H9 (cell line): ENCODE results near the gene CYB5R3. TPM values are rescaled to one million over a fixed set of nuclear protein-coding genes. Genes with fewer than 3 reads are reported as not detected.

ENCODE experiments used
- DNase-seq: peaks from one replicate; pipeline ENCODE4 v3.0.0-alpha.2; 2017
- H2AFZ ChIP-seq: one replicate; pipeline ENCODE4 v1.6.1; 2013; ENCODE audit warnings: mild to moderate bottlenecking, low read length, control low read depth, moderate library complexity
- H2AK5ac ChIP-seq: 2 replicates; pipeline ENCODE4 v1.6.1; 2013; ENCODE audit warnings: low read length, control low read depth, mixed read lengths; ENCODE audit not compliant: insufficient read length
- H2BK120ac ChIP-seq: one replicate; pipeline ENCODE4 v1.6.1; 2013; ENCODE audit warnings: low read depth, mild to moderate bottlenecking, low read length, control low read depth, inconsistent platforms; ENCODE audit not compliant: poor library complexity, severe bottlenecking
- H2BK12ac ChIP-seq: 2 replicates; pipeline ENCODE4 v1.6.1; 2013; ENCODE audit warnings: low read length, control low read depth, mixed read lengths, low read depth; ENCODE audit not compliant: insufficient read length
- H2BK15ac ChIP-seq: 2 replicates; pipeline ENCODE4 v1.6.1; 2013; ENCODE audit warnings: low read depth, low read length, control low read depth
- H2BK20ac ChIP-seq: one replicate; pipeline ENCODE4 v1.6.1; 2013; ENCODE audit warnings: low read depth, mild to moderate bottlenecking, low read length, control low read depth, inconsistent platforms; ENCODE audit not compliant: poor library complexity, severe bottlenecking
- H2BK5ac ChIP-seq: 2 replicates; pipeline ENCODE4 v1.6.1; 2013; ENCODE audit warnings: low read length, control low read depth, mixed read lengths; ENCODE audit not compliant: insufficient read length
- H3K14ac ChIP-seq: 2 replicates; pipeline ENCODE4 v1.6.1; 2013; ENCODE audit warnings: low read length, control low read depth; ENCODE audit not compliant: insufficient read depth
- H3K18ac ChIP-seq: 2 replicates; pipeline ENCODE4 v1.6.1; 2013; ENCODE audit warnings: low read depth, mild to moderate bottlenecking, mixed read lengths, low read length, control low read depth; ENCODE audit not compliant: insufficient read length
- H3K23ac ChIP-seq: 2 replicates; pipeline ENCODE4 v1.6.1; 2013; ENCODE audit warnings: low read length, control low read depth, mixed read lengths, low read depth; ENCODE audit not compliant: insufficient read length
- H3K23me2 ChIP-seq: 2 replicates; pipeline ENCODE4 v1.6.1; 2013; ENCODE audit warnings: low read depth, mild to moderate bottlenecking, mixed read lengths, low read length, control low read depth; ENCODE audit not compliant: insufficient read length, poor library complexity, severe bottlenecking
- H3K27ac ChIP-seq: 2 replicates; pipeline ENCODE4 v1.5.1; 2013; ENCODE audit warnings: low read length, control low read depth, mixed read lengths, low read depth; ENCODE audit not compliant: insufficient read length
- H3K27me3 ChIP-seq: 2 replicates; pipeline ENCODE4 v1.6.1; 2013; ENCODE audit warnings: low read length, control low read depth, inconsistent platforms; ENCODE audit not compliant: insufficient read depth
- H3K4ac ChIP-seq: 2 replicates; pipeline ENCODE4 v1.6.1; 2013; ENCODE audit warnings: low read depth, mild to moderate bottlenecking, control low read depth, inconsistent platforms, low read length, moderate library complexity
- H3K4me1 ChIP-seq: 2 replicates; pipeline ENCODE4 v1.6.1; 2013; ENCODE audit warnings: low read length, control low read depth, inconsistent platforms; ENCODE audit not compliant: insufficient read depth
- H3K4me2 ChIP-seq: 2 replicates; pipeline ENCODE4 v1.6.1; 2013; ENCODE audit warnings: low read length, control low read depth, mixed read lengths; ENCODE audit not compliant: insufficient read length, insufficient read depth
- H3K56ac ChIP-seq: 2 replicates; pipeline ENCODE4 v1.6.1; 2013; ENCODE audit warnings: low read depth, mild to moderate bottlenecking, mixed read lengths, low read length, control low read depth; ENCODE audit not compliant: insufficient read length
- H3K79me1 ChIP-seq: 2 replicates; pipeline ENCODE4 v1.6.1; 2013; ENCODE audit warnings: low read depth, mild to moderate bottlenecking, moderate library complexity, low read length, control low read depth, inconsistent platforms; ENCODE audit not compliant: insufficient read depth, poor library complexity, severe bottlenecking
- H3K79me2 ChIP-seq: 2 replicates; pipeline ENCODE4 v1.6.1; 2013; ENCODE audit warnings: low read length, control low read depth, inconsistent platforms; ENCODE audit not compliant: insufficient read depth
- H3K9ac ChIP-seq: 2 replicates; pipeline ENCODE4 v1.6.1; 2013; ENCODE audit warnings: low read length, control low read depth, mixed read lengths; ENCODE audit not compliant: insufficient read length; ENCODE audit errors: extremely low read depth
- H3K9me3 ChIP-seq: one replicate; pipeline ENCODE4 v1.6.1; 2013; ENCODE audit warnings: low read depth, low read length, inconsistent platforms; ENCODE audit not compliant: control insufficient read depth
- H3T11ph ChIP-seq: one replicate; pipeline ENCODE4 v1.6.1; 2013; ENCODE audit warnings: mild to moderate bottlenecking, low read length, control low read depth, inconsistent platforms
- H4K20me1 ChIP-seq: one replicate; pipeline ENCODE4 v1.6.1; 2013; ENCODE audit not compliant: control insufficient read depth, insufficient read length, insufficient read depth
- H4K5ac ChIP-seq: 2 replicates; pipeline ENCODE4 v1.6.1; 2013; ENCODE audit warnings: low read depth, mild to moderate bottlenecking, mixed read lengths, low read length, control low read depth; ENCODE audit not compliant: insufficient read length
- H4K8ac ChIP-seq: replicated peaks from 2 replicates; pipeline ENCODE4 v1.6.1; 2013; ENCODE audit warnings: low read length, control low read depth, mixed read lengths, low read depth; ENCODE audit not compliant: insufficient read length
- H4K91ac ChIP-seq: 2 replicates; pipeline ENCODE4 v1.6.1; 2013; ENCODE audit warnings: low read depth, mild to moderate bottlenecking, moderate library complexity, mixed read lengths, low read length, control low read depth; ENCODE audit not compliant: insufficient read length
- H3K27ac Mint-ChIP-seq, 3 experiments: 2 replicates in 2 of 3; 3 replicates in 1 of 3; pipeline ENCODE4 v1.8.0; 2020 to 2021; ENCODE audit warnings: mixed read lengths in 3 of 3, mild to moderate bottlenecking in 1 of 3, moderate library complexity in 1 of 3
- H3K27me3 Mint-ChIP-seq: 2 replicates; pipeline ENCODE4 v1.8.0; 2021; ENCODE audit warnings: low read depth, mild to moderate bottlenecking, moderate library complexity, mixed read lengths
- H3K36me3 Mint-ChIP-seq, 3 experiments: 2 replicates in 2 of 3; 3 replicates in 1 of 3; pipeline ENCODE4 v1.8.0; 2020 to 2021; ENCODE audit warnings: low read depth in 3 of 3, mixed read lengths in 3 of 3; ENCODE audit not compliant: insufficient read depth in 1 of 3
- H3K4me1 Mint-ChIP-seq, 2 experiments: 2 replicates each; pipeline ENCODE4 v1.8.0; 2020; ENCODE audit warnings: mixed read lengths in 2 of 2
- H3K4me3 Mint-ChIP-seq, 2 experiments: 2 replicates in 1 of 2; 3 replicates in 1 of 2; pipeline ENCODE4 v1.8.0; 2020 to 2021; ENCODE audit warnings: mild to moderate bottlenecking in 2 of 2, mixed read lengths in 2 of 2, moderate library complexity in 1 of 2
- H3K9me3 Mint-ChIP-seq, 2 experiments: 2 replicates in 1 of 2; 3 replicates in 1 of 2; pipeline ENCODE4 v1.8.0; 2020; ENCODE audit warnings: mild to moderate bottlenecking in 2 of 2, mixed read lengths in 2 of 2, moderate library complexity in 1 of 2
- WGBS: extraction: QIAGEN DNeasy Blood & Tissue Kit; methylation state at CpG from one replicate; pipeline ENCODE4 v1.1.7; 2013; ENCODE audit warnings: missing lambda C conversion rate, low lambda C conversion rate, mixed read lengths; ENCODE audit not compliant: insufficient read length; ENCODE audit errors: extremely low coverage; 5-methylcytosine and 5-hydroxymethylcytosine counted together
- total RNA-seq: library from RNA; stranded (reverse); gene quantifications from 2 replicates; pipeline ENCODE4 v1.2.1, GENCODE V29; 2021
- TF ChIP-seq, protein P1 (sequence below): fragments of 200-600 bp; sonication (generic); conservative IDR thresholded peaks from 3 replicates; pipeline ENCODE4 v1.8.0; 2021; ENCODE audit warnings: antibody characterized with exemption, mild to moderate bottlenecking

CYB5R3 gene
- total RNA-seq, 1 experiment from 2014 or later = 97.4 TPM

DNA sequence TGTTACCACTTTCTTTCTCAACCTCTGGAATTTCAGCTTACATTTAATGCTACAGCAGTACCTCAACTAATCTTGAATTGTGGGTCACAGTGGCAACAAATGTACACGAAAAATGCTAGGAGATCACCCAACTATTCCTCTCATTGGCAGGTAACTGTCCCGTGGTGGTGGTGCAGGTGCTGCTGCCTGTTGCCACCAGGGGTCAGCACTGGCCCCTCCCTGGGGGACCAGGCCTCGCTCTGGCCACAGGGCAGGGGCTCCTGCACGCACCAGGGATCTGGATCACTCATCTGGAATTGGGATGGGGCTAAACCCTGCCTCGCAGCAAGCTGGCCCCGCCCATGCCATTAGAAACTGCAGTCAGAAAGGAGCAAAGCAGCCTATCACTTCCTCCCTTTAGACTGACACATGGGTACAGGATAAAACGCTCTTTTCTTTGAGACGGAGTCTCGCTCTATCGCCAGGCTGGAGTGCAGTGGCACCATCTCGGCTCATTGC lies 27.6 kb downstream of the CYB5R3 start:
- H3K27me3 ChIP-seq = no peaks in the 10 kb centered on the region
- no peak overlapping the region for H4K8ac ChIP-seq
- H3K9ac ChIP-seq = no peak overlapping the region
- H3K9me3 Mint-ChIP-seq = no peaks in the 10 kb centered on the region
- H3T11ph ChIP-seq = no peak overlapping the region
- no peaks in the 10 kb centered on the region for H4K20me1 ChIP-seq
- H3K23me2 ChIP-seq = no peaks in the 10 kb centered on the region
- no peak overlapping the region for H3K4me2 ChIP-seq
- DNase-seq = peak; percentile 93
- TF ChIP-seq, protein P1, sequence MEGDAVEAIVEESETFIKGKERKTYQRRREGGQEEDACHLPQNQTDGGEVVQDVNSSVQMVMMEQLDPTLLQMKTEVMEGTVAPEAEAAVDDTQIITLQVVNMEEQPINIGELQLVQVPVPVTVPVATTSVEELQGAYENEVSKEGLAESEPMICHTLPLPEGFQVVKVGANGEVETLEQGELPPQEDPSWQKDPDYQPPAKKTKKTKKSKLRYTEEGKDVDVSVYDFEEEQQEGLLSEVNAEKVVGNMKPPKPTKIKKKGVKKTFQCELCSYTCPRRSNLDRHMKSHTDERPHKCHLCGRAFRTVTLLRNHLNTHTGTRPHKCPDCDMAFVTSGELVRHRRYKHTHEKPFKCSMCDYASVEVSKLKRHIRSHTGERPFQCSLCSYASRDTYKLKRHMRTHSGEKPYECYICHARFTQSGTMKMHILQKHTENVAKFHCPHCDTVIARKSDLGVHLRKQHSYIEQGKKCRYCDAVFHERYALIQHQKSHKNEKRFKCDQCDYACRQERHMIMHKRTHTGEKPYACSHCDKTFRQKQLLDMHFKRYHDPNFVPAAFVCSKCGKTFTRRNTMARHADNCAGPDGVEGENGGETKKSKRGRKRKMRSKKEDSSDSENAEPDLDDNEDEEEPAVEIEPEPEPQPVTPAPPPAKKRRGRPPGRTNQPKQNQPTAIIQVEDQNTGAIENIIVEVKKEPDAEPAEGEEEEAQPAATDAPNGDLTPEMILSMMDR = peak; percentile 99
- H3K4me3 Mint-ChIP-seq = no peak overlapping the region
- H3K9me3 ChIP-seq = no peaks in the 10 kb centered on the region
- H3K79me2 ChIP-seq = no peaks in the 10 kb centered on the region
- WGBS = no CpG with 5 or more reads among the region's 11 CpGs
- no peak overlapping the region for H2BK5ac ChIP-seq
- H2AFZ ChIP-seq = no peak overlapping the region
- H2BK20ac ChIP-seq = no peak overlapping the region
- H3K18ac ChIP-seq = no peak overlapping the region
- H2AK5ac ChIP-seq = no peak overlapping the region
- no peaks in the 10 kb centered on the region for H3K4me1 ChIP-seq
- peak overlapping the region in 2 of 3 experiments; percentile 52 to 61; a peak in 2 of 7 replicates for H3K27ac Mint-ChIP-seq
- no peak overlapping the region for H3K27ac ChIP-seq
- H3K79me1 ChIP-seq = no peaks in the 10 kb centered on the region
- H3K27me3 Mint-ChIP-seq = no peaks in the 10 kb centered on the region; the same call in 1 of the 2 replicates
- H3K23ac ChIP-seq = no peak overlapping the region
- H3K4ac ChIP-seq = no peak overlapping the region
- peaks cover 2 to 26% (median 14%) of the 10 kb centered on the region in 3 experiments for H3K36me3 Mint-ChIP-seq
- H2BK15ac ChIP-seq = no peak overlapping the region
- no peak overlapping the region for H3K14ac ChIP-seq
- H3K4me1 Mint-ChIP-seq = peaks cover 12 to 17% of the 10 kb centered on the region in 2 experiments
- no peak overlapping the region for H4K91ac ChIP-seq
- no peak overlapping the region for H2BK12ac ChIP-seq
- no peak overlapping the region for H3K56ac ChIP-seq
- H4K5ac ChIP-seq = no peak overlapping the region
- H2BK120ac ChIP-seq = no peak overlapping the region
